ENCODE measurements around the gene BCL3. TPM values are rescaled to one million over a fixed set of nuclear protein-coding genes. Genes with fewer than 3 reads are reported as not detected.

The BCL3 gene
- total and polyA plus RNA-seq, 2 of the 13 experiments (the other 11 are each of a cell fraction or from before 2014, with no cell fraction given) = 2.3 to 4.0 TPM

DNA sequence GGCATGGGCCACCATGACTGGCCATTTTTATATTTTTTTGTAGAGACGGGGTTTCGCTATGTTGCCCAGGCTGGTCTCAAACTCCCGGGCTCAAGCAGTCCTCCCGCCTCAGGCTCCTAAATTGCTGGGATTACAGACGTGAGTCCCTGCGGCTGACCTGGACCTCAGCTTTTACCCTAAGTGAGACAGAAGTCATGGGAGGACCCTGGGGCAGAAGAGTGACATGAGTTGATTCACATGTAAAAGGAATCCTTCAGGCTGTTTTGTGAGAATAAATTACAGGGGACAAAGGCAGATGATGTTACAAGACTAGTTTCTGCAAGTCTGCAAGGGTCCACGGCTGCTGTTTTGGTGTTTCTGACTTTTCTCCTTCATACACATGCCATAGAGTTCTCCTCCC, 57.8 kb downstream of the BCL3 start:
- no peak overlapping the region for H3K4me2 ChIP-seq (ENCODE audit: low read depth, low read length)

More for the DNA sequence above, 57.8 kb downstream of the BCL3 start:
- Histone ChIP-seq H3K4me3 (replicated peaks in 1 of 3; ENCODE audit: insufficient read depth in 1 of 3, low read depth in 2 of 3, low read length in 3 of 3) (no peak overlapping the region), H3K79me2 (ENCODE audit: insufficient read depth, low read length) (peaks cover 21% of the 10 kb centered on the region), H3K27me3 (ENCODE audit: control insufficient read depth in 1 of 2, insufficient read depth in 2 of 2, low read length in 2 of 2) (no peaks in the 10 kb centered on the region; a peak in 1 of 5 replicates), H3K4me1 (ENCODE audit: insufficient read depth, low read length) (peaks cover 51% of the 10 kb centered on the region), H3K36me3 (replicated peaks in 1 of 2; ENCODE audit: control insufficient read depth in 1 of 2, insufficient read depth in 2 of 2, low read length in 2 of 2) (peaks cover 0 to 3% of the 10 kb centered on the region in 2 experiments; a peak in 1 of 5 replicates), H3K27ac (ENCODE audit: extremely low read length, insufficient read depth, low read length) (no peak overlapping the region), H3K9ac (ENCODE audit: insufficient read depth, low read depth, low read length) (no peak overlapping the region), H3K9me3 (ENCODE audit: low read length) (no peaks in the 10 kb centered on the region), H4K20me1 (ENCODE audit: insufficient read depth, low read length) (0 out of 2 replicates have a peak, but pooled peaks cover 6% of the 10 kb centered on the region), H2AFZ (ENCODE audit: low read length) (no peak overlapping the region)
- in situ Hi-C loops (cut with HindIII; ENCODE audit: extremely low pct_ligation_motif_present, low pct_unique_long_range_greater_than_20kb) (no loop called here), intact Hi-C loops (cut with micrococcal nuclease; ENCODE audit: unreplicated experiment) (loop anchor here (5.0 kb wide), 1 partner anchor 34 kb away; no protein-coding TSS in a partner anchor)
- WGBS (ENCODE audit: low lambda C conversion rate) = 87% methylated on average over 7 of the region's 7 CpGs
- no peak for TF ChIP-seq FOXM1 (CRISPR knock-in tag; IDR thresholded peaks at IDR 0.05)
- no peak for TF ChIP-seq ZNF496 (CRISPR knock-in tag; IDR thresholded peaks at IDR 0.05; ENCODE audit: insufficient replicate concordance)
- no peak for TF ChIP-seq AHDC1 (CRISPR knock-in tag; IDR thresholded peaks at IDR 0.05; ENCODE audit: borderline replicate concordance)
- TF ChIP-seq HHEX (CRISPR knock-in tag; IDR thresholded peaks at IDR 0.05) = no peak
- no peak for TF ChIP-seq RAD21 (CRISPR knock-in tag; IDR thresholded peaks at IDR 0.05)
- no peak for TF ChIP-seq WIZ (CRISPR knock-in tag; IDR thresholded peaks at IDR 0.05)
- TF ChIP-seq ZNF883 (CRISPR knock-in tag; IDR thresholded peaks at IDR 0.05; ENCODE audit: not compliant biosample characterization) = no peak
- no peak for TF ChIP-seq GZF1 (CRISPR knock-in tag; IDR thresholded peaks at IDR 0.05)
- no peak for TF ChIP-seq FUBP1 (CRISPR knock-in tag; IDR thresholded peaks at IDR 0.05; ENCODE audit: borderline replicate concordance)
- TF ChIP-seq MED1 (CRISPR knock-in tag; IDR thresholded peaks at IDR 0.05) = no peak
- no peak for TF ChIP-seq NKX3-1 (CRISPR knock-in tag; IDR thresholded peaks at IDR 0.05)
- TF ChIP-seq U2AF1 (optimal IDR thresholded peaks at IDR 0.05; ENCODE audit: low read depth, low read length) = no peak
- TF ChIP-seq ISX (CRISPR knock-in tag; conservative IDR thresholded peaks at IDR 0.05) = no peak
- TF ChIP-seq XRCC5 (optimal IDR thresholded peaks at IDR 0.05; ENCODE audit: low read length) = no peak
- TF ChIP-seq NFE2L1 (CRISPR knock-in tag; IDR thresholded peaks at IDR 0.05; ENCODE audit: borderline replicate concordance) = no peak
- no peak for TF ChIP-seq ZBTB7A (CRISPR knock-in tag; IDR thresholded peaks at IDR 0.05)
- BruUV-seq (replicated peaks) = no TSS peak
- ChIA-PET CTCF (ENCODE audit: low intra/inter-chr PET ratio, low total read pairs) (interaction anchor here (0.8 to 2.7 kb wide), 2 partner anchors 22 to 38 kb away, joined by 3 to 28 read pairs; no protein-coding TSS in a partner anchor), POLR2A (interaction anchor here (1.4 to 4.0 kb wide), 5 partner anchors 9 to 84 kb away, joined by 10 to 76 read pairs (median 13); partner anchors contain the start of genes NECTIN2 and TOMM40)
- ATAC-seq (no peak), DNase-seq (ENCODE audit: low spot score) (no peak), FAIRE-seq (no peak)
